ENCODE data around the gene CBFA2T2.
"Not testable (repeated sequence)": the region's sequence is repeated elsewhere in the genome, so short reads cannot be mapped to it uniquely, and the experiment has no call there.

CBFA2T2 gene

GRCh38 chr20:33490023-33490933, at the start of gene CBFA2T2:
TSS of gene CBFA2T2 (plus strand) at chr20:33490096. CDS start at chr20:33490268, 172 bp downstream.
- H3K4me3 ChIP-seq (replicated peaks; ENCODE audit: low read depth, low read length), result peak within 1 kb of the TSS; percentile 71
- H3K27me3 ChIP-seq (replicated peaks; ENCODE audit: control insufficient read depth, insufficient read depth, low read length), result no peaks in the 10 kb centered on the region
- TF ChIP-seq, protein P1, sequence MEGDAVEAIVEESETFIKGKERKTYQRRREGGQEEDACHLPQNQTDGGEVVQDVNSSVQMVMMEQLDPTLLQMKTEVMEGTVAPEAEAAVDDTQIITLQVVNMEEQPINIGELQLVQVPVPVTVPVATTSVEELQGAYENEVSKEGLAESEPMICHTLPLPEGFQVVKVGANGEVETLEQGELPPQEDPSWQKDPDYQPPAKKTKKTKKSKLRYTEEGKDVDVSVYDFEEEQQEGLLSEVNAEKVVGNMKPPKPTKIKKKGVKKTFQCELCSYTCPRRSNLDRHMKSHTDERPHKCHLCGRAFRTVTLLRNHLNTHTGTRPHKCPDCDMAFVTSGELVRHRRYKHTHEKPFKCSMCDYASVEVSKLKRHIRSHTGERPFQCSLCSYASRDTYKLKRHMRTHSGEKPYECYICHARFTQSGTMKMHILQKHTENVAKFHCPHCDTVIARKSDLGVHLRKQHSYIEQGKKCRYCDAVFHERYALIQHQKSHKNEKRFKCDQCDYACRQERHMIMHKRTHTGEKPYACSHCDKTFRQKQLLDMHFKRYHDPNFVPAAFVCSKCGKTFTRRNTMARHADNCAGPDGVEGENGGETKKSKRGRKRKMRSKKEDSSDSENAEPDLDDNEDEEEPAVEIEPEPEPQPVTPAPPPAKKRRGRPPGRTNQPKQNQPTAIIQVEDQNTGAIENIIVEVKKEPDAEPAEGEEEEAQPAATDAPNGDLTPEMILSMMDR (IDR thresholded peaks at IDR 0.05; ENCODE audit: insufficient read depth, low read length, poor library complexity, severe bottlenecking), result no peak
- H3K36me3 ChIP-seq (ENCODE audit: control insufficient read depth, insufficient read depth, low read length), result no peaks in the 10 kb centered on the region
- peak; percentile 78 for DNase-seq (ENCODE audit: extremely low read depth, insufficient read length)

GRCh38 chr20:33440562-33440961, 49.3 kb upstream of the CBFA2T2 start:
- H3K27me3 ChIP-seq (replicated peaks; ENCODE audit: control insufficient read depth, insufficient read depth, low read length); DNase-seq (ENCODE audit: extremely low read depth, insufficient read length); H3K4me3 ChIP-seq (replicated peaks; ENCODE audit: low read depth, low read length); H3K36me3 ChIP-seq (ENCODE audit: control insufficient read depth, insufficient read depth, low read length): not testable (repeated sequence)

- H3K4me3 ChIP-seq (replicated peaks; ENCODE audit: low read depth, low read length), result no peak overlapping the region
- TF ChIP-seq, protein P1 (IDR thresholded peaks at IDR 0.05; ENCODE audit: insufficient read depth, low read length, poor library complexity, severe bottlenecking), result no peak
- no peaks in the 10 kb centered on the region for H3K36me3 ChIP-seq (ENCODE audit: control insufficient read depth, insufficient read depth, low read length)
- no peaks in the 10 kb centered on the region for H3K27me3 ChIP-seq (replicated peaks; ENCODE audit: control insufficient read depth, insufficient read depth, low read length)
- DNase-seq (ENCODE audit: extremely low read depth, insufficient read length), result no peak
Measured at GRCh38 chr20:33441142-33441955, 48.5 kb upstream of the CBFA2T2 start.

- no peak for DNase-seq (ENCODE audit: extremely low read depth, insufficient read length)
- peak overlapping the region; percentile 83 for H3K4me3 ChIP-seq (replicated peaks; ENCODE audit: low read depth, low read length)
- TF ChIP-seq, protein P1 (IDR thresholded peaks at IDR 0.05; ENCODE audit: insufficient read depth, low read length, poor library complexity, severe bottlenecking), result no peak
- no peaks in the 10 kb centered on the region for H3K36me3 ChIP-seq (ENCODE audit: control insufficient read depth, insufficient read depth, low read length)
- H3K27me3 ChIP-seq (replicated peaks; ENCODE audit: control insufficient read depth, insufficient read depth, low read length), result no peaks in the 10 kb centered on the region
Measured at GRCh38 chr20:33442136-33443005, 47.5 kb upstream of the CBFA2T2 start.

DNA sequence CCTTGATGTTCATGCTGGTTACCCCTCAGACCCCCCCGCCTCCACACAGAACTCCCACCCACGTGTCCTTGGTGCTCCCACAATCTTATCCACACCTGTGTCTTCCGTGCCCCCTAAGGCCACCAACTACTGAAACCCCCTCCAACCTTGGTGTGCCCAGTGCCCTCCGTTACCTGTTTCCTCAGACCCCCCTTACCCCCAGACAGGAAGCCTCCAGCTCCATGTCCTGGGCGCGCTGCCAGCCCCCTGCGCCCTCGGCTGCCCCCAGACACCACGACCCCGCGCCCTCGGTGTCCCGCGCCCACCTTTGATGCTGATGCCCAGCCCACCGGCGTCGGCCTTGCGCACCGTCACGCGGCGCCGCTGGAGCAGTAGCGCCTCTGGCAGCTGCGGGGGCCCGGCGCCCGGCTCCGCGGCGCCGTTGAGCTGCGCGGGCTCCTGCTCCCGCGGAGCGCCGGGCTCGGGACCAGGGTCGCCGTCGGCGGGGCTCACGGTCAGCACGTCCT, 46.8 kb upstream of the CBFA2T2 start:
- no peak for DNase-seq (ENCODE audit: extremely low read depth, insufficient read length)
- no peaks in the 10 kb centered on the region for H3K36me3 ChIP-seq (ENCODE audit: control insufficient read depth, insufficient read depth, low read length)
- H3K4me3 ChIP-seq (replicated peaks; ENCODE audit: low read depth, low read length), result peak overlapping the region; percentile 83
- H3K27me3 ChIP-seq (replicated peaks; ENCODE audit: control insufficient read depth, insufficient read depth, low read length), result no peaks in the 10 kb centered on the region
- TF ChIP-seq, protein P1 (IDR thresholded peaks at IDR 0.05; ENCODE audit: insufficient read depth, low read length, poor library complexity, severe bottlenecking), result no peak

Measured in GM06990 (cell line).